K562 (cell line): Measurements from ENCODE around the gene TOGARAM2. TPM values are rescaled to one million over a fixed set of nuclear protein-coding genes. Genes with fewer than 3 reads are reported as not detected.

ENCODE experiments used
- ATAC-seq: fragments of 200-7000 bp; cut with Tn5 transposase; 3 replicates; pipeline ENCODE4 v1.9.1; 2020; ENCODE audit warnings: moderate library complexity
- BruUV-seq: library from RNA; stranded (reverse); fragments of 400-500 nt; replicated peaks from 2 replicates; lab custom pipeline; 2021; lab: Mats Ljungman, UMichigan
- CTCF ChIA-PET: fragments of 300-600 bp; formaldehyde crosslinking; extraction: SDS; loops from one replicate; lab custom pipeline; 2021; ENCODE audit warnings: low intra/inter-chr PET ratio; lab: Yijun Ruan, JAX
- POLR2A ChIA-PET: fragments of 300-600, 350-650 bp; sonication (Branson Sonifier 250); formaldehyde crosslinking; extraction: SDS; loops from one replicate; lab custom pipeline; 2021; ENCODE audit warnings: antibody characterized with exemption, inconsistent platforms; lab: Yijun Ruan, JAX
- DNase-seq, 4 experiments: peaks; one replicate each; pipeline versions ENCODE4 v3.0.0 to v3.0.0-alpha.2; 2011 to 2018; ENCODE audit warnings: low spot score in 3 of 4, mixed read lengths in 3 of 4; ENCODE audit errors: extremely low read depth in 1 of 4
- FAIRE-seq: peaks from 2 replicates; lab custom pipeline; 2011; peaks lifted over from hg19 to GRCh38; lab: Jason Lieb, UNC
- H2AFZ ChIP-seq: 2 replicates; pipeline ENCODE4 v1.6.0; 2011; ENCODE audit warnings: low read depth, low read length, control low read depth, inconsistent platforms
- H3K27ac ChIP-seq: fragments of 200-600 bp; 3 replicates; pipeline ENCODE4 v1.8.0; 2011; ENCODE audit warnings: low read depth, mild to moderate bottlenecking, control low read depth, inconsistent platforms, low read length, moderate library complexity, mixed read lengths; ENCODE audit errors: extremely low read depth
- H3K27me3 ChIP-seq, 2 experiments: fragments of 300-600 bp in 1 of 2; 2 replicates in 1 of 2; 3 replicates in 1 of 2; pipeline versions ENCODE4 v1.6.0 to v1.8.0; 2011; ENCODE audit warnings: inconsistent platforms in 2 of 2, low read length in 2 of 2, mild to moderate bottlenecking in 1 of 2, mixed read lengths in 1 of 2, moderate library complexity in 1 of 2; ENCODE audit not compliant: control insufficient read depth in 2 of 2, insufficient read depth in 2 of 2
- H3K36me3 ChIP-seq: fragments of 300-600 bp; 3 replicates; pipeline ENCODE4 v1.8.0; 2011; ENCODE audit warnings: mild to moderate bottlenecking, low read length, inconsistent platforms; ENCODE audit not compliant: control insufficient read depth, insufficient read depth
- H3K4me1 ChIP-seq, 2 experiments: fragments of 200-600 bp in 1 of 2; replicated peaks in 1 of 2; 2 replicates in 1 of 2; 3 replicates in 1 of 2; pipeline versions ENCODE4 v1.5.1 to v1.8.0; 2011; ENCODE audit warnings: inconsistent platforms in 2 of 2, low read length in 2 of 2, mild to moderate bottlenecking in 1 of 2, mixed read lengths in 1 of 2, moderate library complexity in 1 of 2; ENCODE audit not compliant: control insufficient read depth in 2 of 2, insufficient read depth in 2 of 2
- H3K4me2 ChIP-seq: 2 replicates; pipeline ENCODE4 v1.6.1; 2011; ENCODE audit warnings: low read length, control low read depth, inconsistent platforms, mixed read lengths; ENCODE audit not compliant: insufficient read depth
- H3K4me3 ChIP-seq: fragments of 200-600 bp; sonication (generic), shearing (Covaris generic); 2 replicates; pipeline ENCODE4 v1.5.1; 2016; ENCODE audit warnings: control low read depth, inconsistent platforms
- H3K79me2 ChIP-seq: fragments of 200-600 bp; 3 replicates; pipeline ENCODE4 v1.8.0; 2011; ENCODE audit warnings: low read length, inconsistent platforms; ENCODE audit not compliant: control insufficient read depth, insufficient read depth
- H3K9ac ChIP-seq, 2 experiments: 2 replicates each; pipeline versions ENCODE4 v1.6.0 to v1.6.1; 2011; ENCODE audit warnings: low read depth in 2 of 2, low read length in 2 of 2, control low read depth in 1 of 2, inconsistent platforms in 1 of 2, mild to moderate bottlenecking in 1 of 2, mixed read lengths in 1 of 2; ENCODE audit not compliant: insufficient read depth in 1 of 2
- H3K9me1 ChIP-seq: one replicate; pipeline ENCODE4 v1.6.0; 2011; ENCODE audit warnings: inconsistent platforms, mild to moderate bottlenecking, low read length, moderate library complexity; ENCODE audit not compliant: control insufficient read depth, insufficient read depth
- H3K9me3 ChIP-seq: replicated peaks from 2 replicates; pipeline ENCODE4 v1.5.1; 2011; ENCODE audit warnings: low read depth, low read length, inconsistent platforms; ENCODE audit not compliant: control insufficient read depth, insufficient read depth
- H4K20me1 ChIP-seq: replicated peaks from 2 replicates; pipeline ENCODE4 v1.6.1; 2011; ENCODE audit warnings: low read length, inconsistent platforms, mixed read lengths; ENCODE audit not compliant: control insufficient read depth, insufficient read depth
- AFF1 ChIP-seq, 2 experiments: fragments of 450-650 bp; IDR thresholded peaks; 2 replicates each; pipeline ENCODE4 v1.6.1; 2018; ENCODE audit warnings: mild to moderate bottlenecking in 2 of 2, low read depth in 1 of 2; ENCODE audit not compliant: partially characterized antibody in 2 of 2
- C11orf30 ChIP-seq: fragments of 450-650 bp; IDR thresholded peaks from 2 replicates; pipeline ENCODE4 v1.6.1; 2016; ENCODE audit warnings: low read depth, mild to moderate bottlenecking
- SFPQ ChIP-seq: fragments of 200-400 bp; formaldehyde crosslinking; IDR thresholded peaks from 2 replicates; pipeline ENCODE4 v1.6.1; 2017; ENCODE audit warnings: mild to moderate bottlenecking, low read depth, low read length, moderate library complexity
- TEAD4 ChIP-seq, 2 experiments: sonication (generic) in 1 of 2; formaldehyde crosslinking in 1 of 2; IDR thresholded peaks; 2 replicates each; pipeline versions ENCODE4 v1.6.1 to v1.8.0; 2012 to 2022; ENCODE audit warnings: borderline replicate concordance in 1 of 2, inconsistent platforms in 1 of 2, low read length in 1 of 2, mild to moderate bottlenecking in 1 of 2, missing genetic modification reagents in 1 of 2
- THRA ChIP-seq: fragments of 450-650 bp; IDR thresholded peaks from 2 replicates; pipeline ENCODE4 v1.6.1; 2017; ENCODE audit warnings: mild to moderate bottlenecking, moderate library complexity
- WGBS: fragments of 100-300 bp; shearing (Covaris generic); methylation state at CpG from one replicate; pipeline ENCODE4 v1.1.6; 2016; ENCODE audit warnings: low coverage, mixed read lengths; ENCODE audit not compliant: insufficient coverage; ENCODE audit errors: missing lambda C conversion rate; 5-methylcytosine and 5-hydroxymethylcytosine counted together
- in situ Hi-C: fragments of 300-500 bp; cut with MboI; formaldehyde crosslinking; loops from 4 replicates; pipeline ENCODE4 v1.15.0; 2018; ENCODE audit warnings: inconsistent platforms, mixed read lengths
- intact Hi-C: fragments of 100-400 bp; cut with micrococcal nuclease; formaldehyde crosslinking; loops from 2 replicates; pipeline ENCODE4 v1.14.2; 2022
- polyA plus RNA-seq, 8 experiments: library from polyadenylated mRNA; depleted of rRNA in 4 of 8; stranded (reverse) in 5 of 8; unstranded in 3 of 8; fragments of >200 nt; fragmentation: Nextera tagmentation in 2 of 8; fragmentation: Illumina TruSeq in 1 of 8; extraction: Ambion mirVana in 2 of 8; extraction: Trizol in 1 of 8; gene quantifications; 2 replicates each; pipeline versions ENCODE4 v1.2.1 to v1.2.3, GENCODE V29; 2011 to 2014; ENCODE audit warnings: inconsistent platforms in 1 of 8, missing spikeins in 1 of 8
- total RNA-seq, 7 experiments: library from RNA; depleted of rRNA in 6 of 7; stranded (reverse); fragments of >200 nt in 6 of 7; fragmentation: Illumina TruSeq in 2 of 7; extraction: Trizol in 2 of 7; gene quantifications; 2 replicates each; pipeline versions ENCODE4 v1.2.1 to v1.2.3, GENCODE V29; 2011 to 2021; ENCODE audit warnings: low replicate concordance in 1 of 7

TOGARAM2 gene
- total and polyA plus RNA-seq, 9 of the 15 experiments (the other 6 are each of a cell fraction or from before 2014, with no cell fraction given): not detected

- TF ChIP-seq C11orf30 (0 out of 2 replicates have a peak, but pooled peaks have one; percentile 6), TEAD4 (IDR thresholded peaks at IDR 0.05; ENCODE audit: low read length) (no peak), TEAD4 (CRISPR knock-in tag; IDR thresholded peaks at IDR 0.05; ENCODE audit: borderline replicate concordance) (no peak), THRA (no peak), AFF1 (IDR thresholded peaks at IDR 0.05; ENCODE audit: low read depth in 1 of 2, partially characterized antibody in 2 of 2) (no peak), SFPQ (no peak)
- TF ChIP-seq, all 486 proteins: peak for 1
- in situ Hi-C loops (no loop called here), intact Hi-C loops (no loop called here)
- no TSS peak for BruUV-seq
- Histone ChIP-seq H3K9me3 (no peaks in the 10 kb centered on the region), H3K4me2 (no peak overlapping the region), H3K4me1 (peaks cover 0 to 3% of the 10 kb centered on the region in 2 experiments; a peak in 2 of 5 replicates), H4K20me1 (no peaks in the 10 kb centered on the region), H3K9ac (no peak overlapping the region), H3K4me3 (no peak overlapping the region), H3K27ac (no peak overlapping the region), H3K27me3 (peaks cover 11 to 47% of the 10 kb centered on the region in 2 experiments), H3K36me3 (no peaks in the 10 kb centered on the region), H3K9me1 (no peaks in the 10 kb centered on the region), H2AFZ (no peak overlapping the region), H3K79me2 (no peaks in the 10 kb centered on the region)
- DNase-seq: no peak
- ATAC-seq: no peak
- WGBS: 6% methylated on average over 9 of the region's 9 CpGs
- no peak for FAIRE-seq
- ChIA-PET CTCF (no interaction called here), POLR2A (interaction anchor here (2.1 kb wide), 1 partner anchor 12 kb away, joined by 7 read pairs; no protein-coding TSS in a partner anchor)
Observed at GRCh38 chr2:29047083-29047845, 66.2 kb downstream of the TOGARAM2 start.
